SK-N-MC (cell line): Measurements from ENCODE around the gene TAS2R16.

Source experiments
- DNase-seq: peaks from one replicate; pipeline ENCODE4 v3.0.0-alpha.2; 2011; ENCODE audit warnings: low read depth, low spot score
- H3K27ac ChIP-seq: fragments of 200-600 bp; sonication (generic); 2 replicates; pipeline ENCODE4 v1.5.1; 2016; ENCODE audit warnings: mixed run types
- H3K36me3 ChIP-seq: fragments of 200-600 bp; sonication (generic); 2 replicates; pipeline ENCODE4 v1.6.1; 2017; ENCODE audit warnings: antibody characterized with exemption, low read length, mixed read lengths; ENCODE audit not compliant: insufficient read depth
- H3K4me3 ChIP-seq: fragments of 200-600 bp; sonication (generic); 2 replicates; pipeline ENCODE4 v1.5.1; 2016
- H3K9ac ChIP-seq: fragments of 200-600 bp; sonication (generic); 2 replicates; pipeline ENCODE4 v1.8.0; 2017; ENCODE audit warnings: mixed run types, mixed read lengths; ENCODE audit not compliant: insufficient read length
- H3K9me3 ChIP-seq: fragments of 200-600 bp; sonication (generic); 2 replicates; pipeline ENCODE4 v1.6.1; 2017; ENCODE audit warnings: low read depth, mild to moderate bottlenecking, antibody characterized with exemption, low read length, moderate library complexity, mixed read lengths
- EZH2 ChIP-seq: fragments of 200-600 bp; sonication (generic); IDR thresholded peaks from one replicate; pipeline ENCODE4 v1.6.1; 2017; ENCODE audit warnings: antibody characterized with exemption
- FOXP2 ChIP-seq: optimal IDR thresholded peaks from 2 replicates; pipeline ENCODE3; 2011; ENCODE audit warnings: mild to moderate bottlenecking, moderate library complexity; ENCODE audit not compliant: insufficient read depth; ENCODE audit errors: extremely low read length, control extremely low read depth
- POLR2AphosphoS5 ChIP-seq: IDR thresholded peaks from 2 replicates; pipeline ENCODE4 v1.6.1; 2012; ENCODE audit warnings: mild to moderate bottlenecking, low read depth, low read length, borderline replicate concordance

Gene TAS2R16

DNA sequence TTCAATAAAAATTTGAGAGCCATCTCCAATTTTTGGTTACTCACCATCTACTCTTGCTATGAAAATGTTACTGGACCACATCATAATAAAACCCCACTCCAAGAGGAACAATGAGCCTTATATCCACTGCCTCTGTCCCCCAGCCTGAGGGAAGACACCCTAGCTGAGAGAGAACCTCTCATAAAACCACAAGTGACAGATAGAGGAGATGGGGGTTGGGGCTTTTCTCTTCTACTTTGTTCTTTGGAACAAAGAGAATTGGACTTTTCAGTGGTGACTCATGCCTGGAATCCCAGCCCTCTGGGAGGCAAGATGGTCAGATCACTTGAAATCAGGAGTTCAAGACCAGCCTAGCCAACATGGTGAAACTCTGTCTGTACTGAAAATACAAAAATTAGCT lies 27.6 kb upstream of the TAS2R16 start:
- 0 out of 2 replicates have a peak, but pooled peaks cover 3% of the 10 kb centered on the region for H3K9me3 ChIP-seq
- H3K36me3 ChIP-seq = no peaks in the 10 kb centered on the region
- no peak overlapping the region for H3K9ac ChIP-seq
- DNase-seq = no peak
- no peak for TF ChIP-seq EZH2
- no peak for TF ChIP-seq POLR2AphosphoS5
- no peak for TF ChIP-seq FOXP2
- H3K4me3 ChIP-seq = no peak overlapping the region
- H3K27ac ChIP-seq = no peak overlapping the region

DNA sequence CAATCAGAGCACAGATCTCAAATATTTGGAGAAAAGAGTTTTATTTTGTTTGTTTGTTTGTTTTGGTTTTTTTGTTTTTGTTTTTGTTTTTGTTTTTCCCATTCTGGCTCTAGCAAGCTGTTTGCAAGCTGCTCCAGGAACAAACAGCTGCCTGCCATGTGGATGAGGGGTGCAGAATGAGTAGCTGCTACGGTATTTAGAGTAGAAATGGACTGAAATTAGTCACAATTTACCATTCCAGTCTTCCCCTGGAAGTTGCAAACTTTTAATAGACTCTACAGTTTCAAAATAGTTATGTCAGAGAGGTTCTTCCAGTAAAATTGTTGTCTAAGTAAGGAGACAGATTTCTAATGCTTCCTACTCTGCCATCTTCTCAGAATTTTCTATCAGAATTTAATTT lies 27.1 kb upstream of the TAS2R16 start:
- no peak overlapping the region for H3K27ac ChIP-seq
- TF ChIP-seq EZH2 (no peak), POLR2AphosphoS5 (no peak), FOXP2 (no peak)
- H3K9me3 ChIP-seq = 0 out of 2 replicates have a peak, but pooled peaks cover 3% of the 10 kb centered on the region
- H3K36me3 ChIP-seq = no peaks in the 10 kb centered on the region
- no peak overlapping the region for H3K9ac ChIP-seq
- no peak overlapping the region for H3K4me3 ChIP-seq
- no peak for DNase-seq

DNA sequence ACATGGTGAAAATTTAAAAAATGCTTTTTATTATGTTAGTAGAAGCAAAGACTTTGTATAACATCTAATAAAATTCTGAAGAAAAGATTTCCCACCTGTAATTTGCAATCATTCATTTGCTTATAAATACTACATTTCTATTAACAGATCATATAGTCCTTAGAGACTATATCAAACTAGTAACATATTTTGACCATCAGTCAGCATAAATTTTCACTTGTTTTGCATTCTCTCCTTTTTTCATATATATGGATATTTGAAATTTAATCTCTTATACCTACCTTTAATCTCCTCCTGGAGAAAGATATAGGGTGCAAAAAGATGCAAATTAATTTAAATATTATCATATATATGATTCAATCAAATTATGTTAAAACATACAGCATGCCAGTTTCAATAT lies 16.9 kb upstream of the TAS2R16 start:
- no peak for TF ChIP-seq EZH2
- TF ChIP-seq FOXP2 = no peak
- no peak for TF ChIP-seq POLR2AphosphoS5

DNA sequence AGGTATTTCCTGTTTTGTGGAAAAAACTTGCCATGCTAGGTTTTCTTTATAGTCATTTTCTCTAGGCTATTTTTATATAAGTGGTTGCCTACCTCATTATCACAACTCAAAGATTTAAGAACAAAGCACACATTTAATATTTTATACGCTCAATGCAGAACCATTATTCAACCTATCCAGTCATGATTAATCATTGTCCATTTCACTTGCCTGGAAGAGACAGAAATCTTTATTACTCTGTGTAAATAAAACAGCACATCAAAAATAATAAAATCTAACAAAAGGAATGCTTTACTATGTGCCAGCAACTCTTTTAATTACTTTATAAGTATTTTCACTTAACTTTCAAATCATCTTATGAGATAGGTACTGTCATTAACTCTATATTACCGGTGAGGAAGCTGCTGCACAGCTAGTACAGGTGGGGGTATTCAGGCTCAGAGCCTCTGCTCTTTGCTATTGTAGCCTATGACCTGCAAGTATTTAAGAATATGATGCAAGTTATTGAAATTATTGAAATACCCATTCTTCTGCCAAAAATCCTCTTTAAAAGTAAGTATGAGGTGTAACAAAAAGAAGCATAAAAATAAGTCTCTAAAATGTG lies 16.4 kb upstream of the TAS2R16 start:
- peak overlapping the region; percentile 18 for H3K27ac ChIP-seq
- TF ChIP-seq FOXP2 (no peak), EZH2 (no peak), POLR2AphosphoS5 (no peak)
- no peak overlapping the region for H3K4me3 ChIP-seq
- H3K36me3 ChIP-seq = no peaks in the 10 kb centered on the region
- no peaks in the 10 kb centered on the region for H3K9me3 ChIP-seq
- DNase-seq = no peak
- peak overlapping the region; percentile 41 for H3K9ac ChIP-seq

More for the DNA sequence above, 16.9 kb upstream of the TAS2R16 start:
- Histone ChIP-seq H3K27ac (peak overlapping the region; percentile 18), H3K9me3 (no peaks in the 10 kb centered on the region), H3K4me3 (no peak overlapping the region), H3K9ac (no peak overlapping the region), H3K36me3 (no peaks in the 10 kb centered on the region)
- DNase-seq = no peak

DNA sequence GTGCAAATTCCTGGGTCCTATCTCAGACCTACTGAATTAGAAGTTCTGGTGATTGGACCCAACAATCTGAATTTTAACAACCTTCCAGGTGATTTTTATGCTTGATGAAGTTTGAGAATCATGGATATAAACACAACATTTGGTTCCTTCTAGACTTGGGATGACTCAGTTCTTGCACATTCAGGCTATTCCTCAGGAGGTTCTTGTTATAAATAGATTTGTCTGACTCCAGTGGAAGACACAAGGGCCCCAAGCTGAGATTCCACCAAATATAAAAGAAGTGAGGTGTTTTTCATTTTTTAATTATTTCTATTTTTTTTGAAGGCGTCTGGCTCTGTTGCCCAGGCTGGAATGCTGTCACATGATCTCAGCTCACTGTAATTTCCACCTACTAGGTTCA lies 9.4 kb upstream of the TAS2R16 start:
- DNase-seq = no peak
- no peaks in the 10 kb centered on the region for H3K36me3 ChIP-seq
- H3K27ac ChIP-seq = no peak overlapping the region
- no peaks in the 10 kb centered on the region for H3K9me3 ChIP-seq
- H3K4me3 ChIP-seq = no peak overlapping the region
- H3K9ac ChIP-seq = no peak overlapping the region
- no peak for TF ChIP-seq POLR2AphosphoS5
- TF ChIP-seq EZH2 = no peak
- TF ChIP-seq FOXP2 = no peak

DNA sequence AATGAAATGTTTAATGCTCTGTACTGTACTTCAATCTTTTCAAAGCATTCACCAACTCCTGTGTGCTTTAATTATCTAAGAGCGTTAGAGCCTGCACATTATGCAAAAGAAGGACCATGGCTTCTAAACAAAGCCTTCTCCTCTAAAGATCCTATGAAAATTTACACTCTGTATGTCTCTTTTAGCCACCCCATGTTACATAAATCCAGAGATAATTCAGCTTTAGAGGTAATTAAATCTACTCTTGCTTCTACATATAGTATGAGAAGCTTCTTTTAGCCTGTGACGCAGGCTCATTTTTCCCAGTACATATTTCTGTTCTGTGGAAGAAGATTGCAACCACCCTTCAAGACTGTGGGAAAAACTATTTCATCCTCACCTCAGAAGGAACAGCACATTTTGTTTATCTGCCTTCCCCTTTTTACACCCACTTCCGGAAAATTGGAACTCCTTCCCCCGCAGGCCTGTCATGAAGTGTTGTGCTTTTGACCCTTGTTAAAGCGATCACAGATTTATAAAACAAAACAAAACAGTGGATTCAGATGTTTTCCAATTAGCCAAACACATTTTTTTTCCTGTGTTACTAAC lies 8.1 kb upstream of the TAS2R16 start:
- H3K4me3 ChIP-seq = no peak overlapping the region

DNA sequence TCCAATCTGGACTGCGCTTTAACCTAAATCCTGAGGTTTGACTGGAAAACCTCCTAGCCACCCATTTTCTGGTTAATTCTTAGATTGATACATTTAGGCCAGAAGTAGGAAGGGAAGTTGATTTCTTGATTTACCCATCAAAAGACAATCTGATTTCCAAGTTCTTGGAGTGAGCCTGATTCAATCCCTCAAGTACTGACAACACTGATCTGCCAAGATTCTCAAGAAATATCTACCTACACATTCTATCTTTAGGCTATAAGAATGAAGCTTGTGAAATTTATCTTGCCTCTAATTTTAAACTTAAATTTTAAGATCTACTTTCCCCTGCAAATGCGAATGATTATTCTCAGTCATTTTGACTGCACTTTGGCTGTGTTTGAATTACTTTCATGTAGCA lies 5.9 kb downstream of the TAS2R16 start:
- Histone ChIP-seq H3K9ac (peak overlapping the region; percentile 56), H3K36me3 (no peaks in the 10 kb centered on the region), H3K9me3 (no peaks in the 10 kb centered on the region), H3K4me3 (no peak overlapping the region), H3K27ac (peak overlapping the region; percentile 96)
- no peak for DNase-seq
- TF ChIP-seq POLR2AphosphoS5 = no peak

More for the DNA sequence above, 8.1 kb upstream of the TAS2R16 start:
- H3K9ac ChIP-seq = no peak overlapping the region
- TF ChIP-seq EZH2 = no peak
- no peak for TF ChIP-seq FOXP2
- no peak for TF ChIP-seq POLR2AphosphoS5
- no peak overlapping the region for H3K27ac ChIP-seq
- DNase-seq = no peak
- no peaks in the 10 kb centered on the region for H3K9me3 ChIP-seq
- H3K36me3 ChIP-seq = no peaks in the 10 kb centered on the region

DNA sequence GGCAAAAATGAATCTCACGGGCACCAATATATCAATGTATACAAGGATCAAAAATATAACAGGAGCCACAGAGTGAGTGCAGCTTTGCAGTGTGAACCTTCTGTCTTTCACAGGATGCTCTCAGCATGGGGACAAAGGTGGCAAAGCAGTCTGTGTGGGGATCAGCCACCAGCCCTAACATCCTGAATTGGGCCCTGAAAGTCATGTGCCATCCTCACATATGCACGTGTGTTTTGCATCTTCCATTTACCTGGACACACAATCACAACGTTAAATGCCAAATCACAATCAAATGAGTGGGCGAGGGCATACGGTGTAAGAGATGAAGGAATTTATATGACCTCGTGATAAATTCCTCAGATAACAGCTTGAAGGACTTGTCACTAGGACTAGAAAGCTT lies 6.5 kb downstream of the TAS2R16 start:
- peak overlapping the region; percentile 96 for H3K27ac ChIP-seq
- H3K9me3 ChIP-seq = no peaks in the 10 kb centered on the region
- no peak overlapping the region for H3K4me3 ChIP-seq
- TF ChIP-seq FOXP2 (no peak), POLR2AphosphoS5 (no peak), EZH2 (no peak)
- DNase-seq = no peak
- no peak overlapping the region for H3K9ac ChIP-seq
- H3K36me3 ChIP-seq = no peaks in the 10 kb centered on the region

DNA sequence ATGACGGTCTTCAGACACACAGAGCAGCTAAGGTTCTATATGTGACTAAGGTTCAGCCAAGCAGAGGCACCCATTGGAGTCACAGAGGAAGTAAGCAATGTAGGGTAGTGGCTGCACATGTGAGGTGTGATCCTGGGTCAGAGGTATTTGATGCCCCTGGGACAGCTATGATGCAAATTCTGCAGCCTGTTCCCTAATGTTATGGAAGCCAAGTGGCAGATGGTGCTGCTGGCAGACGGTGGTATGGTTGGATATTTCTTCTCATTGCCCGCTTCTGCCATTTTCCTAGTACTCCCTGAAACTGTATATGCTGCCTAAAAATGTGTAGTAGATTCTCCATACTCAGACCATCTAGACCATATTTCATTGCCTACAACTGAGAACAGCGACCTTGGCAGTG lies 7.2 kb downstream of the TAS2R16 start:
- no peak overlapping the region for H3K27ac ChIP-seq

More for the DNA sequence above, 7.2 kb downstream of the TAS2R16 start:
- no peaks in the 10 kb centered on the region for H3K9me3 ChIP-seq
- TF ChIP-seq EZH2 (no peak), POLR2AphosphoS5 (no peak), FOXP2 (no peak)
- H3K9ac ChIP-seq = no peak overlapping the region
- H3K36me3 ChIP-seq = no peaks in the 10 kb centered on the region
- no peak for DNase-seq
- H3K4me3 ChIP-seq = no peak overlapping the region
